WTC11 (cell line): ENCODE data around the gene NUP210L.

ENCODE experiments used
- CREM ChIP-seq: sonication (generic); formaldehyde crosslinking; IDR thresholded peaks from 2 replicates; pipeline ENCODE4 v1.8.1; 2022; ENCODE audit warnings: mild to moderate bottlenecking, missing genetic modification reagents, moderate library complexity
- KAT7 ChIP-seq: sonication (generic); formaldehyde crosslinking; IDR thresholded peaks from 2 replicates; pipeline ENCODE4 v1.8.1; 2023; ENCODE audit warnings: missing genetic modification reagents, mild to moderate bottlenecking, borderline replicate concordance
- NR1H2 ChIP-seq: sonication (generic); formaldehyde crosslinking; IDR thresholded peaks from 2 replicates; pipeline ENCODE4 v1.9.0; 2021; ENCODE audit warnings: mild to moderate bottlenecking, moderate library complexity, missing genetic modification reagents
- TF ChIP-seq, protein P1 (sequence below): sonication (generic); formaldehyde crosslinking; IDR thresholded peaks from 2 replicates; pipeline ENCODE4 v1.8.1; 2022; ENCODE audit warnings: low read depth, missing genetic modification reagents, borderline replicate concordance
- TF ChIP-seq, protein P2 (sequence below): fragments of 200-600 bp; IDR thresholded peaks from 2 replicates; pipeline ENCODE4 v1.8.0; 2022; ENCODE audit warnings: antibody characterized with exemption
- TF ChIP-seq, protein P3 (sequence below): sonication (generic); formaldehyde crosslinking; IDR thresholded peaks from 2 replicates; pipeline ENCODE4 v1.8.0; 2023; ENCODE audit warnings: missing genetic modification reagents
- TF ChIP-seq, protein P4 (sequence below): sonication (generic); formaldehyde crosslinking; IDR thresholded peaks from 2 replicates; pipeline ENCODE4 v1.8.0; 2023; ENCODE audit warnings: mild to moderate bottlenecking, missing genetic modification reagents
- TF ChIP-seq, protein P5 (sequence below): sonication (generic); formaldehyde crosslinking; IDR thresholded peaks from 2 replicates; pipeline ENCODE4 v1.8.0; 2022; ENCODE audit warnings: mild to moderate bottlenecking, missing genetic modification reagents
- TF ChIP-seq, protein P6 (sequence below): fragments of 250-450 bp; sonication (Bioruptor Pico); IDR thresholded peaks from 2 replicates; pipeline ENCODE4 v1.9.0; 2021; ENCODE audit warnings: mild to moderate bottlenecking

DNA sequence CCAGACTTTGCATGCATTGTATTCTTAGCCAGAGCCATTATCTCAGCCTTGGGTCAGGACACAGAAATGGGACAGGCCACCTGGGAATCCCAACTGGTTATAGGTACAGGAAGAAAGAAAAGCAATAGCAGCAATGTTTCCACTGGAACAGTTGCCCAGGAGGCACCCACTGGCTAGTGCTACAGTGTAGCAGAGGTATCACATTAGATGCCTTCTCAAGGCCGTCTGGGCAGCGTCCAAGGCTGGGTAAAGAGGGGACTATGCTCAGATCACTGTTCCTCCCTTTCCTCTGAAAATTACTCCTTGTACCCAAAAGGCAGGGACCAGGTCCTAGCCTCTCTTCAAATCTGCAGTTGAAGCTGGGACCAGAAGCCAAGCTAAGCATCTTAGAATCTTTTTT, 184.5 kb downstream of the NUP210L start:
- TF ChIP-seq, protein P1, sequence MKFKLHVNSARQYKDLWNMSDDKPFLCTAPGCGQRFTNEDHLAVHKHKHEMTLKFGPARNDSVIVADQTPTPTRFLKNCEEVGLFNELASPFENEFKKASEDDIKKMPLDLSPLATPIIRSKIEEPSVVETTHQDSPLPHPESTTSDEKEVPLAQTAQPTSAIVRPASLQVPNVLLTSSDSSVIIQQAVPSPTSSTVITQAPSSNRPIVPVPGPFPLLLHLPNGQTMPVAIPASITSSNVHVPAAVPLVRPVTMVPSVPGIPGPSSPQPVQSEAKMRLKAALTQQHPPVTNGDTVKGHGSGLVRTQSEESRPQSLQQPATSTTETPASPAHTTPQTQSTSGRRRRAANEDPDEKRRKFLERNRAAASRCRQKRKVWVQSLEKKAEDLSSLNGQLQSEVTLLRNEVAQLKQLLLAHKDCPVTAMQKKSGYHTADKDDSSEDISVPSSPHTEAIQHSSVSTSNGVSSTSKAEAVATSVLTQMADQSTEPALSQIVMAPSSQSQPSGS (CRISPR knock-in tag), result no peak
- TF ChIP-seq, protein P2, sequence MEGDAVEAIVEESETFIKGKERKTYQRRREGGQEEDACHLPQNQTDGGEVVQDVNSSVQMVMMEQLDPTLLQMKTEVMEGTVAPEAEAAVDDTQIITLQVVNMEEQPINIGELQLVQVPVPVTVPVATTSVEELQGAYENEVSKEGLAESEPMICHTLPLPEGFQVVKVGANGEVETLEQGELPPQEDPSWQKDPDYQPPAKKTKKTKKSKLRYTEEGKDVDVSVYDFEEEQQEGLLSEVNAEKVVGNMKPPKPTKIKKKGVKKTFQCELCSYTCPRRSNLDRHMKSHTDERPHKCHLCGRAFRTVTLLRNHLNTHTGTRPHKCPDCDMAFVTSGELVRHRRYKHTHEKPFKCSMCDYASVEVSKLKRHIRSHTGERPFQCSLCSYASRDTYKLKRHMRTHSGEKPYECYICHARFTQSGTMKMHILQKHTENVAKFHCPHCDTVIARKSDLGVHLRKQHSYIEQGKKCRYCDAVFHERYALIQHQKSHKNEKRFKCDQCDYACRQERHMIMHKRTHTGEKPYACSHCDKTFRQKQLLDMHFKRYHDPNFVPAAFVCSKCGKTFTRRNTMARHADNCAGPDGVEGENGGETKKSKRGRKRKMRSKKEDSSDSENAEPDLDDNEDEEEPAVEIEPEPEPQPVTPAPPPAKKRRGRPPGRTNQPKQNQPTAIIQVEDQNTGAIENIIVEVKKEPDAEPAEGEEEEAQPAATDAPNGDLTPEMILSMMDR, result no peak
- TF ChIP-seq, protein P3, sequence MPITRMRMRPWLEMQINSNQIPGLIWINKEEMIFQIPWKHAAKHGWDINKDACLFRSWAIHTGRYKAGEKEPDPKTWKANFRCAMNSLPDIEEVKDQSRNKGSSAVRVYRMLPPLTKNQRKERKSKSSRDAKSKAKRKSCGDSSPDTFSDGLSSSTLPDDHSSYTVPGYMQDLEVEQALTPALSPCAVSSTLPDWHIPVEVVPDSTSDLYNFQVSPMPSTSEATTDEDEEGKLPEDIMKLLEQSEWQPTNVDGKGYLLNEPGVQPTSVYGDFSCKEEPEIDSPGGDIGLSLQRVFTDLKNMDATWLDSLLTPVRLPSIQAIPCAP (CRISPR knock-in tag), result no peak
- no peak for TF ChIP-seq CREM (CRISPR knock-in tag)
- TF ChIP-seq NR1H2 (CRISPR knock-in tag), result no peak
- TF ChIP-seq, protein P4, sequence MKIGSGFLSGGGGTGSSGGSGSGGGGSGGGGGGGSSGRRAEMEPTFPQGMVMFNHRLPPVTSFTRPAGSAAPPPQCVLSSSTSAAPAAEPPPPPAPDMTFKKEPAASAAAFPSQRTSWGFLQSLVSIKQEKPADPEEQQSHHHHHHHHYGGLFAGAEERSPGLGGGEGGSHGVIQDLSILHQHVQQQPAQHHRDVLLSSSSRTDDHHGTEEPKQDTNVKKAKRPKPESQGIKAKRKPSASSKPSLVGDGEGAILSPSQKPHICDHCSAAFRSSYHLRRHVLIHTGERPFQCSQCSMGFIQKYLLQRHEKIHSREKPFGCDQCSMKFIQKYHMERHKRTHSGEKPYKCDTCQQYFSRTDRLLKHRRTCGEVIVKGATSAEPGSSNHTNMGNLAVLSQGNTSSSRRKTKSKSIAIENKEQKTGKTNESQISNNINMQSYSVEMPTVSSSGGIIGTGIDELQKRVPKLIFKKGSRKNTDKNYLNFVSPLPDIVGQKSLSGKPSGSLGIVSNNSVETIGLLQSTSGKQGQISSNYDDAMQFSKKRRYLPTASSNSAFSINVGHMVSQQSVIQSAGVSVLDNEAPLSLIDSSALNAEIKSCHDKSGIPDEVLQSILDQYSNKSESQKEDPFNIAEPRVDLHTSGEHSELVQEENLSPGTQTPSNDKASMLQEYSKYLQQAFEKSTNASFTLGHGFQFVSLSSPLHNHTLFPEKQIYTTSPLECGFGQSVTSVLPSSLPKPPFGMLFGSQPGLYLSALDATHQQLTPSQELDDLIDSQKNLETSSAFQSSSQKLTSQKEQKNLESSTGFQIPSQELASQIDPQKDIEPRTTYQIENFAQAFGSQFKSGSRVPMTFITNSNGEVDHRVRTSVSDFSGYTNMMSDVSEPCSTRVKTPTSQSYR, result no peak
- no peak for TF ChIP-seq KAT7 (CRISPR knock-in tag)
- TF ChIP-seq, protein P5, sequence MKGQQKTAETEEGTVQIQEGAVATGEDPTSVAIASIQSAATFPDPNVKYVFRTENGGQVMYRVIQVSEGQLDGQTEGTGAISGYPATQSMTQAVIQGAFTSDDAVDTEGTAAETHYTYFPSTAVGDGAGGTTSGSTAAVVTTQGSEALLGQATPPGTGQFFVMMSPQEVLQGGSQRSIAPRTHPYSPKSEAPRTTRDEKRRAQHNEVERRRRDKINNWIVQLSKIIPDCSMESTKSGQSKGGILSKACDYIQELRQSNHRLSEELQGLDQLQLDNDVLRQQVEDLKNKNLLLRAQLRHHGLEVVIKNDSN (CRISPR knock-in tag), result no peak
- TF ChIP-seq, protein P6, sequence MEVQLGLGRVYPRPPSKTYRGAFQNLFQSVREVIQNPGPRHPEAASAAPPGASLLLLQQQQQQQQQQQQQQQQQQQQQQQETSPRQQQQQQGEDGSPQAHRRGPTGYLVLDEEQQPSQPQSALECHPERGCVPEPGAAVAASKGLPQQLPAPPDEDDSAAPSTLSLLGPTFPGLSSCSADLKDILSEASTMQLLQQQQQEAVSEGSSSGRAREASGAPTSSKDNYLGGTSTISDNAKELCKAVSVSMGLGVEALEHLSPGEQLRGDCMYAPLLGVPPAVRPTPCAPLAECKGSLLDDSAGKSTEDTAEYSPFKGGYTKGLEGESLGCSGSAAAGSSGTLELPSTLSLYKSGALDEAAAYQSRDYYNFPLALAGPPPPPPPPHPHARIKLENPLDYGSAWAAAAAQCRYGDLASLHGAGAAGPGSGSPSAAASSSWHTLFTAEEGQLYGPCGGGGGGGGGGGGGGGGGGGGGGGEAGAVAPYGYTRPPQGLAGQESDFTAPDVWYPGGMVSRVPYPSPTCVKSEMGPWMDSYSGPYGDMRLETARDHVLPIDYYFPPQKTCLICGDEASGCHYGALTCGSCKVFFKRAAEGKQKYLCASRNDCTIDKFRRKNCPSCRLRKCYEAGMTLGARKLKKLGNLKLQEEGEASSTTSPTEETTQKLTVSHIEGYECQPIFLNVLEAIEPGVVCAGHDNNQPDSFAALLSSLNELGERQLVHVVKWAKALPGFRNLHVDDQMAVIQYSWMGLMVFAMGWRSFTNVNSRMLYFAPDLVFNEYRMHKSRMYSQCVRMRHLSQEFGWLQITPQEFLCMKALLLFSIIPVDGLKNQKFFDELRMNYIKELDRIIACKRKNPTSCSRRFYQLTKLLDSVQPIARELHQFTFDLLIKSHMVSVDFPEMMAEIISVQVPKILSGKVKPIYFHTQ (CRISPR knock-in tag), result no peak
